ENCODE measurements around the gene KRTAP5-8. TPM values are rescaled to one million over a fixed set of nuclear protein-coding genes. Genes with fewer than 3 reads are reported as not detected.
"Not testable (repeated sequence)": the region's sequence is repeated elsewhere in the genome, so short reads cannot be mapped to it uniquely, and the experiment has no call there.

Gene KRTAP5-8
- total and polyA plus RNA-seq, 4 donors = 0.42 TPM; not detected in 3

DNA sequence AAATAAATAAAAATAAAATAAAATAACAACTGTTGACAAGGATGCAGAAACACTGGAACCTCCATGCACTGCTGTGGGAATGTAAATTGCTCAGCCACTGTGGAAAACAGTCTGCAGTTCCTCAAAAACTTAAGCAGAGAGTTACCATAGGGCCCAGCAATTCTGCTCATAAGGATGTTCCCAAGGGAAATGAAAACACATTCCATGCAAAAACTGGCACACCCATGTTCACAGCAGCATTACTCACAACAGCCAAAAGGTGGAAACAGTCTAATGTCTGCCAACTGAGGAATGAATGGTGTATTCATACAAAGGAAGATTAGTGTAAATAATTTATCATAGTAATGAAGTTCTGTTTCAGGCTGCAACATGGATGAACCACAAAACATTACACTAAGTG lies 24.3 kb downstream of the KRTAP5-8 start:
- Histone ChIP-seq H3K27me3 (ENCODE audit: control insufficient read depth in 1 of 2, insufficient read depth in 2 of 2, low read length in 1 of 2) (peaks cover 0 to 1% of the 10 kb centered on the region in 2 donors), H3K36me3 (ENCODE audit: control insufficient read depth in 1 of 2, insufficient read depth in 2 of 2, low read length in 1 of 2) (no peaks in the 10 kb centered on the region), H3K27ac (ENCODE audit: low read depth in 1 of 2, low read length in 2 of 2) (no peak overlapping the region), H3K4me3 (ENCODE audit: low read length in 2 of 2) (no peak overlapping the region), H3K9me3 (ENCODE audit: control insufficient read depth, low read length) (no peaks in the 10 kb centered on the region), H3K4me1 (ENCODE audit: control insufficient read depth in 1 of 2, insufficient read depth in 2 of 2, low read length in 2 of 2) (no peaks in the 10 kb centered on the region)
- intact Hi-C loops (cut with DNase I) = no loop called here
- DNase-seq = no peak
- no peak for ATAC-seq (ENCODE audit: low FRiP score)

DNA sequence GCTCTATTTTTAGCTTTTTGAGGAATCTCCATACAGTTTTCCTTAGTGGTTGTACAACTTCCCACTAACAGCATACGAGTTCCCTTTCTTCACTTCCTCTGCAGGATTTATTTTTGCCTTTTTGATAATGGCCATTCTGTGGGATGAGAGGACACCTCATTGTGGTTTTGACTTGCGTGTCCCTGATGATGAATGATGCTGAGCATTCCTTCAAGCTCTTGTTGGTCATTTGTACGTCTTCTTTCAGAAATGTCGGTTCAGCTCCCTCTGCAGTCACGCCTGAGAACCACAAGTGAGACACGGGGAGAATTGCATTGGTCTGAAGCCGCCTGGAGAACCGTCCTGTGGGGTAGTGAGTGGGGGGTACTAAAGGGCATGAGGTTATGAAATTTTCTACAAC lies 25.6 kb downstream of the KRTAP5-8 start:
- no peaks in the 10 kb centered on the region for H3K9me3 ChIP-seq (ENCODE audit: control insufficient read depth, low read length)
- 29 to 36% methylated on average over 8 of the region's 8 CpGs for WGBS, 2 donors
- no peak overlapping the region for H3K27ac ChIP-seq (ENCODE audit: low read depth in 1 of 2, low read length in 2 of 2)
- peaks cover 0 to 1% of the 10 kb centered on the region in 2 donors for H3K27me3 ChIP-seq (ENCODE audit: control insufficient read depth in 1 of 2, insufficient read depth in 2 of 2, low read length in 1 of 2)
- H3K4me1 ChIP-seq (ENCODE audit: control insufficient read depth in 1 of 2, insufficient read depth in 2 of 2, low read length in 2 of 2) = no peaks in the 10 kb centered on the region
- H3K36me3 ChIP-seq (ENCODE audit: control insufficient read depth in 1 of 2, insufficient read depth in 2 of 2, low read length in 1 of 2) = no peaks in the 10 kb centered on the region
- no peak for ATAC-seq (ENCODE audit: low FRiP score)
- H3K4me3 ChIP-seq (ENCODE audit: low read length in 2 of 2) = no peak overlapping the region
- no peak for DNase-seq
- intact Hi-C loops (cut with DNase I) = no loop called here

DNA sequence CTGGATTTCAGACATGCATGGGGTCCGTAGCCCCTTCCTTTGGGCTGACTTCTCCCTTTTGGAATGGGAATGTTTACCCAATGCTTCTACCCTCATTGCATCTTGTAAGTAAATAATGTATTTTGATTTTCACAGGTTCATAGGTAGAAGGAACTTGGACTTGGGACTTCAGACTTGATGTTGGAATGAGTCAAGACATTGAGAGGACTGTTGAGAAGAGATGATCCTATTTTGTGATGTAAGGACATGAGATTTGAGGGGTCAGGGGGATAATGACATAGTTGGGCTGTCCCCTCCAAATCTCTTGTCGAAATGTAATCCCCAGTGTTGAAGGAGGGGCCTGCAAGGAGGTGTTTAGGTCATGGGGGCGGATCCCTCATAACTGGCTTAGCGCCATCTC lies 26.6 kb downstream of the KRTAP5-8 start:
- intact Hi-C loops (cut with DNase I) = no loop called here
- Histone ChIP-seq H3K4me3 (ENCODE audit: low read length in 2 of 2) (no peak overlapping the region), H3K27ac (ENCODE audit: low read depth in 1 of 2, low read length in 2 of 2) (no peak overlapping the region), H3K4me1 (ENCODE audit: control insufficient read depth in 1 of 2, insufficient read depth in 2 of 2, low read length in 2 of 2) (no peaks in the 10 kb centered on the region), H3K36me3 (ENCODE audit: control insufficient read depth in 1 of 2, insufficient read depth in 2 of 2, low read length in 1 of 2) (no peaks in the 10 kb centered on the region), H3K9me3 (ENCODE audit: control insufficient read depth, low read length) (no peaks in the 10 kb centered on the region), H3K27me3 (ENCODE audit: control insufficient read depth in 1 of 2, insufficient read depth in 2 of 2, low read length in 1 of 2) (peaks cover 0 to 1% of the 10 kb centered on the region in 2 donors)
- DNase-seq (no peak), ATAC-seq (ENCODE audit: low FRiP score) (no peak)
- 83 to 88% methylated on average over 4 of the region's 4 CpGs for WGBS, 2 donors

DNA sequence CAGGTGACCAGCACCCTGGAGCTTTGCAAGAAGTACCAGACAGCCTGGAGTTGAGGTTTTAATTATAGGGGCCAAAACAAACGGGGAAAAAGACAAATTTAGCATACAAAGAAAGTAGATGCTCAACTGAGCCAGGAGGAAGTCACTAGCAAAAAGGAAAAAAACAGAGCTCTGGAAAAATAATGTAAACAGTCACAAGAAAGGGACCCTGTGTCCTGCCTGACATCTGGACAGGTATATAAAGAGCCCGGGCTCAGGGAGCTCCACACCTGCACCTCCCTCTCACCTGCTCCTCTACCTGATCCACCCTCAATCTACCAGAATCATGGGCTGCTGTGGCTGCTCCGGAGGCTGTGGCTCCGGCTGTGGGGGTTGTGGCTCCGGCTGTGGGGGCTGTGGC lies 27.4 kb downstream of the KRTAP5-8 start, which contains the start of gene KRTAP5-10:
KRTAP5-10 (plus strand) TSS at position 301 of the 400 bp plus-strand sequence; CDS start at position 326, 25 bp downstream.
- H3K27ac ChIP-seq (ENCODE audit: low read depth in 1 of 2, low read length in 2 of 2) = no peak within 1 kb of the TSS
- intact Hi-C loops (cut with DNase I) = no loop called here
- DNase-seq (no peak), ATAC-seq (ENCODE audit: low FRiP score) (no peak)
- peaks cover 0 to 1% of the 10 kb centered on the region in 2 donors for H3K27me3 ChIP-seq (ENCODE audit: control insufficient read depth in 1 of 2, insufficient read depth in 2 of 2, low read length in 1 of 2)
- 38 to 59% methylated on average over 4 to 5 of the region's 5 CpGs for WGBS, 2 donors
- no peaks in the 10 kb centered on the region for H3K36me3 ChIP-seq (ENCODE audit: control insufficient read depth in 1 of 2, insufficient read depth in 2 of 2, low read length in 1 of 2)
- no peaks in the 10 kb centered on the region for H3K9me3 ChIP-seq (ENCODE audit: control insufficient read depth, low read length)
- H3K4me1 ChIP-seq (ENCODE audit: control insufficient read depth in 1 of 2, insufficient read depth in 2 of 2, low read length in 2 of 2) = no peaks in the 10 kb centered on the region
- no peak within 1 kb of the TSS for H3K4me3 ChIP-seq (ENCODE audit: low read length in 2 of 2)

DNA sequence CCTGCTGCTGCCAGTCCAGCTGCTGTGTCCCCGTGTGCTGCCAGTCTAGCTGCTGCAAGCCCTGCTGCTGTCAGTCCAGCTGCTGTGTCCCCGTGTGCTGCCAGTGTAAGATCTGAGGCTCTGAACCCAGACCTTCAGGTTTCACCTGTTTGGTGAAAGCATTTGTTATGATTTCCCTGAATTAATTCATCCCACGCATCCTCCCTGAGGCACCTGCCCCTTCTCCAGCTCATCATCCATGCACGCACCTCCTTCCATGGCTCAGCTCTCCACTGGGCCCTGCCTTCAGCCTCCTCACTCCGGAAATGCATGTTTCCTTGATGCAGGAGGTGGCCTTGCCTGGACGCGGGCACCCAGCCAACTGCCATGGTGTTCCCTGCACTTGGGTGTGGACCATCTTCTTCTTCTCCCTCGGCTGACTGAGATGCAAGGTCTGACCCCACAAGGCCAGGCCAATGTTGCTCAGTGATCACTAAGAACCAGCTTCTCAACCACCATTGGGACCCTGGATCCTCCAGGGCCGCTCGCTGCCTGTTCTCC lies 28.3 kb downstream of the KRTAP5-8 start:
- Histone ChIP-seq H3K36me3 (ENCODE audit: control insufficient read depth in 1 of 2, insufficient read depth in 2 of 2, low read length in 1 of 2) (no peaks in the 10 kb centered on the region), H3K9me3 (ENCODE audit: control insufficient read depth, low read length) (no peaks in the 10 kb centered on the region), H3K27ac (ENCODE audit: low read depth in 1 of 2, low read length in 2 of 2) (no peak overlapping the region), H3K4me3 (ENCODE audit: low read length in 2 of 2) (no peak overlapping the region), H3K4me1 (ENCODE audit: control insufficient read depth in 1 of 2, insufficient read depth in 2 of 2, low read length in 2 of 2) (no peaks in the 10 kb centered on the region), H3K27me3 (ENCODE audit: control insufficient read depth in 1 of 2, insufficient read depth in 2 of 2, low read length in 1 of 2) (peaks cover 0 to 1% of the 10 kb centered on the region in 2 donors)
- intact Hi-C loops (cut with DNase I) = no loop called here
- 76 to 78% methylated on average over 10 of the region's 10 CpGs for WGBS, 2 donors
- no peak for DNase-seq
- ATAC-seq (ENCODE audit: low FRiP score) = no peak

DNA sequence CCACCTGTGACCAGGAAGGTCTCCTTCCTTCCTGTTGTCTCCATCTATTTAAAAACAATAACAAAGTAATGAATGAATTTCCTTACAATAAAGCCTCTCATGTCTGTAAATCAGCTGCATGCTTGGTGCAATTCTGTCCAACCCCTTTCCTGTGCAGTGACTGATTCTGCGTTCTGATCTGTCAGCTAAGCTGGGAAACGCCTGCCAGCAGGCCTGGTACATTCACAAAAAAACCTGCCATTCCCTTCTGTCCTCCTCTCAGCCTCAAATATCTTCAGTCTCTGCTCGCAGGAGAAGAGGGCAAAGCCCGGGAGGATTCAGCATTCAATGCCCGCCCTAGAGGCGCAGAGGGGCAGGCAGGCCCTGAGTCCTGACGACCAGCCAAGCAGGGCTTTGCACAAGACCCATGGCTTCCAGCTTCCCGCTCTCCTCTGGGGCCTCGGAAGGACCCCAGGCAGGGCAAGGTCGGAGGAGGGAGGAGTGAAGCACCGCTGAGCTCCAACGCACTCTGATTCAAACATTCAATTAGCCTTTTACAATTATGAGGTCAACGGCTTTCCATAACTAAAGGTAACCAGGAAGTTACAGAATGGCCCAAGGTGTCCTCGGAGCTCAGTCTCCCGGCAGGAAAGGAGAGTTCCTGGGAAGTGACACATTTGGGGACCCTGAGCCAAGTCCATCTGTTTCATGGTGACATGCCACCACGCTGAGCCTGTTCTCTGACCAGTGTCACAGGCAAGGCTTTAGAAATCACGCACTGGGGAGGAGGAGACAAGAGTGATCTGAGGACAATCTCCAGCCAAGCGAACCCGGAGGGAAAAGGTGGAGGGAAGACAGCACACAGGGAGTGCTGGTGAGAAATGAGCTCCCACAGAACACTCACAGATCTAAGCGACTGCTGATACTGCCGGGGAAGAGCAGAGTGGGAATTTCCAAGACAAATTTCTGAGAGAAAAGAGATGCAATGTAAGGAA lies 29.1 kb downstream of the KRTAP5-8 start:
- H3K27me3 ChIP-seq (ENCODE audit: control insufficient read depth in 1 of 2, insufficient read depth in 2 of 2, low read length in 1 of 2); H3K36me3 ChIP-seq (ENCODE audit: control insufficient read depth in 1 of 2, insufficient read depth in 2 of 2, low read length in 1 of 2); H3K4me1 ChIP-seq (ENCODE audit: control insufficient read depth in 1 of 2, insufficient read depth in 2 of 2, low read length in 2 of 2); H3K9me3 ChIP-seq (ENCODE audit: control insufficient read depth, low read length); H3K4me3 ChIP-seq (ENCODE audit: low read length in 2 of 2); DNase-seq; intact Hi-C loops (cut with DNase I); ATAC-seq (ENCODE audit: low FRiP score); H3K27ac ChIP-seq (ENCODE audit: low read depth in 1 of 2, low read length in 2 of 2): not testable (repeated sequence)
- 64% methylated on average over 17 to 21 of the region's 21 CpGs for WGBS, 2 donors

DNA sequence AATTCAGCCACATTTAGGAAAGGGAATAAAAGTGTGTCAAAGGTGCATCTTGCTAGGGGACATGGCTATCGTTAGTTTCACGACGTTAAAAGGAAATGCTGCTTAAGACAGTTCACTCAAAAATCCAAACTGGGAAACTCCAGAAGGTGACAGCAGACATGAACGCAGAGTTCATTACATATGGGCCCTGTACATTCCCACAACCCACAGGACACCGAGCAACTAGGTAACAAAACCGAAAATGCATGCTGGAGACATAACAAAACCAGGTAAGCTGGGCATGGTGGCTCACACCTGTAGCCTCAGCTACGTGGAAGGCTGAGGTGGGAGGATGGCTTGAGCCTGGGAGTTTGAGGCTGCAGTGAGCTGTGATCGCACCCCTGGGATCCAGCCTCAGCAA lies 29.8 kb downstream of the KRTAP5-8 start:
- H3K36me3 ChIP-seq (ENCODE audit: control insufficient read depth in 1 of 2, insufficient read depth in 2 of 2, low read length in 1 of 2); H3K9me3 ChIP-seq (ENCODE audit: control insufficient read depth, low read length); ATAC-seq (ENCODE audit: low FRiP score); DNase-seq; H3K4me1 ChIP-seq (ENCODE audit: control insufficient read depth in 1 of 2, insufficient read depth in 2 of 2, low read length in 2 of 2); intact Hi-C loops (cut with DNase I); H3K27me3 ChIP-seq (ENCODE audit: control insufficient read depth in 1 of 2, insufficient read depth in 2 of 2, low read length in 1 of 2); H3K27ac ChIP-seq (ENCODE audit: low read depth in 1 of 2, low read length in 2 of 2); H3K4me3 ChIP-seq (ENCODE audit: low read length in 2 of 2): not testable (repeated sequence)
- WGBS, 2 donors = 78 to 80% methylated on average over 8 of the region's 8 CpGs

DNA sequence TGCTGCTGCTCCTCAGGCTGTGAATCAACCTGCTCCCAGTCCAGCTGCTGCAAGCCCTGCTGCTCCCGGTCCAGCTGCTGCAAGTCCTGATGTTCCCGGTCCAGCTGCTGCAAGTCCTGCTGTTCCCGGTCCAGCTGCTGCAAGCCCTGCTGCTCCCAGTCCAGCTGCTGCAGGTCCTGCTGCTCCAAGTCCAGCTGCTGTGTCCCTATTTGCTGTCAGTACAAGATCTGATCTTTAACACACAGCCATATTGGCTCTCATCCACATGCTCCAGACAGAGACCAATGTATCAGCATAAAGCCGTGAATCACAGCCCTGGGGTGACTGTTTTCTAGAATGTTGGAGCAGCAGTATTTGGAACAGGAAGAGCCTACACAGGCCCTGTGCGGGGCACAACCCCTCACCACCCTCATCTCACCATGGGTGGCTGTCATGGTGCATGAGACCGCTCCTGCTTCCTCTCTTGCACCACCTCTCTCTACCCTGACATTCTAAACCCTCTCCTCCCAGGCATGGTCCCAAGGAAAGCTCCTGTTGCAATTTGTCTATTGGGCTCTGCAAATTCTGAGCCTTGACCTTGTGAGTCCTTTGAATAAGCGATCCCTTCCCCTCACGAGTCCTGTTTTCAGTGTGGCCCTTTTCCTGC lies 31.0 kb downstream of the KRTAP5-8 start:
- intact Hi-C loops (cut with DNase I) = no loop called here
- no peaks in the 10 kb centered on the region for H3K4me1 ChIP-seq (ENCODE audit: control insufficient read depth in 1 of 2, insufficient read depth in 2 of 2, low read length in 2 of 2)
- no peak overlapping the region for H3K4me3 ChIP-seq (ENCODE audit: low read length in 2 of 2)
- ATAC-seq (ENCODE audit: low FRiP score) = no peak
- no peak for DNase-seq
- no peaks in the 10 kb centered on the region for H3K27me3 ChIP-seq (ENCODE audit: control insufficient read depth in 1 of 2, insufficient read depth in 2 of 2, low read length in 1 of 2)
- H3K9me3 ChIP-seq (ENCODE audit: control insufficient read depth, low read length) = no peaks in the 10 kb centered on the region
- WGBS, 2 donors = 54 to 59% methylated on average over 8 of the region's 8 CpGs
- no peaks in the 10 kb centered on the region for H3K36me3 ChIP-seq (ENCODE audit: control insufficient read depth in 1 of 2, insufficient read depth in 2 of 2, low read length in 1 of 2)
- no peak overlapping the region for H3K27ac ChIP-seq (ENCODE audit: low read depth in 1 of 2, low read length in 2 of 2)

Data from aorta (tissue), 5 donors.